ENCODE data around the gene UGT2B10. TPM values are rescaled to one million over a fixed set of nuclear protein-coding genes. Genes with fewer than 3 reads are reported as not detected.
"Not testable (repeated sequence)": the region's sequence is repeated elsewhere in the genome, so short reads cannot be mapped to it uniquely, and the experiment has no call there.

Gene UGT2B10
- total RNA-seq, result not detected

DNA sequence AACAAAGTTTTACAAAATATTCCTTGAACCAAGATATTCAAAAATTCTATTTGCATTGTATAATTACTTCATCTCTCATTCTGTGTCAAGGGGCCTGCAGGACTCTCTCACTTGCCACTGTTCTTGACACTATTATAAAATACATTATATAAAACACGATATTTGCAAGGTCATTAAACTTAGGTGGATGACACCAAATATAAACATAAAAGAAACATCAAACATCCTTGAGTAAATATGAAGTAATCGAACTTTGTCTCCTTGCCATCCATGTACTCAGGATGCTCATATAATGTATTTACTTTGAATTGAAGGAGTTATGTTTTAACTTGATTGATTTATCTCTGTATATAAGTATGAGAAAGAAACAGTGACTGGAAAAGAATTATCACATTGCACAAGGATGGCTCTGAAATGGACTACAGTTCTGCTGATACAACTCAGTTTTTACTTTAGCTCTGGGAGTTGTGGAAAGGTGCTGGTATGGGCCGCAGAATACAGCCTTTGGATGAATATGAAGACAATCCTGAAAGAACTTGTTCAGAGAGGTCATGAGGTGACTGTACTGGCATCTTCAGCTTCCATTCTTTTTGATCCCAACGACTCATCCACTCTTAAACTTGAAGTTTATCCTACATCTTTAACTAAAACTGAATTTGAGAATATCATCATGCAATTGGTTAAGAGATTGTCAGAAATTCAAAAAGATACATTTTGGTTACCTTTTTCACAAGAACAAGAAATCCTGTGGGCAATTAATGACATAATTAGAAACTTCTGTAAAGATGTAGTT is at the start of gene UGT2B10:
TSS of gene UGT2B10 (plus strand) at position 378 of the 793 bp plus-strand sequence. CDS start at position 404, 26 bp downstream.
- CTCF ChIA-PET, POLR2A ChIA-PET: not testable (repeated sequence)

- POLR2A ChIA-PET, CTCF ChIA-PET: not testable (repeated sequence)
Measured at GRCh38 chr4:68771836-68772235, 44.0 kb upstream of the UGT2B10 start.

DNA sequence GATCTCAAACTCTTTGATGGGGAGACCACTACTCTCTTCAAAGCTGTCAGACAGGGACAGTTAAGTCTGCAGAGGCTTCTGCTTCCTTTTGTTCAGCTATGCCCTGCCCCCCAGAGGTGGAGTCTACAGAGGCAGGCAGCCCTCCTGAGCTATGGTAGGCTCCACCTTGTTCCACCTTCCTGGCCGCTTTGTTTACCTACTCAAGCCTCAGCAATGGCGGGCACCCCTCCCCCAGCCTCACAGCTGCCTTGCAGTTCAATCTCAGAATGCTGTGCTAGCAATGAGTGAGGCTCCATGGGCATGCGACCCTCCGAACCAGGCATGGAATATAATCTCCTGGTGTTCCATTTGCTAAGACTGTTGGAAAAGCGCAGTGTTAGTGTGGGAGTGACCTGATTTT is 42.1 kb upstream of the UGT2B10 start:
- ChIA-PET POLR2A (no interaction called here), CTCF (no interaction called here)

GRCh38 chr4:68780232-68780631 is 35.6 kb upstream of the UGT2B10 start:
- POLR2A ChIA-PET, result no interaction called here
- CTCF ChIA-PET, result no interaction called here

- ChIA-PET POLR2A (no interaction called here), CTCF (no interaction called here)
Measured at GRCh38 chr4:68797048-68797447, 18.7 kb upstream of the UGT2B10 start.

- POLR2A ChIA-PET, result no interaction called here
- CTCF ChIA-PET, result no interaction called here
Measured at GRCh38 chr4:68797618-68798017, 18.2 kb upstream of the UGT2B10 start.

GRCh38 chr4:68803013-68803412 is 12.8 kb upstream of the UGT2B10 start:
- CTCF ChIA-PET, result no interaction called here
- POLR2A ChIA-PET, result no interaction called here

DNA sequence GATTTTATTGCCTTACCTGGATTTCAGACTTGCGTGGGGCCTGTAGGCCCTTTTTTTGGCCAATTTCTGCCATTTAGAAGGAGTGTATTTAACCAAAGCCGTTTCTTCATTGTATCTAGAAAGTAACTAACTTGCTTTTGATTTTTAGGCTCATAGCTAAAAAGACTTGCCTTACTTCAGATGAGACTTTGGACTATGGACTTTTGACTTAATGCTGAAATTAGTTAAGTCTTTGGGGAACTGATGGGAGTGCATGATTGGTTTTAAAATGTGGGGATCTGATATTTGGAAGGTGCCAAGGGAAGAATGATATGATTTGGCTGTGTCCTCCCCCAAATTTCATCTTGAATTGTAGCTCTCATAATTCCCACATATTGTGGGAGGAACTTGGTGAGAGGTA is 7.7 kb upstream of the UGT2B10 start:
- ChIA-PET CTCF (no interaction called here), POLR2A (no interaction called here)

GRCh38 chr4:68810919-68811318 is 4.9 kb upstream of the UGT2B10 start:
- CTCF ChIA-PET, result no interaction called here

GRCh38 chr4:68816410-68817265 is 844 bp downstream of the UGT2B10 start:
- CTCF ChIA-PET, POLR2A ChIA-PET: not testable (repeated sequence)

More at GRCh38 chr4:68810919-68811318, 4.9 kb upstream of the UGT2B10 start:
- POLR2A ChIA-PET, result no interaction called here

- CTCF ChIA-PET, result no interaction called here
Measured at GRCh38 chr4:68817386-68817785, 1.6 kb downstream of the UGT2B10 start.

GRCh38 chr4:68818030-68818462 is 2.3 kb downstream of the UGT2B10 start:
- CTCF ChIA-PET, result not testable (repeated sequence)

More at GRCh38 chr4:68817386-68817785, 1.6 kb downstream of the UGT2B10 start:
- POLR2A ChIA-PET, result no interaction called here

DNA sequence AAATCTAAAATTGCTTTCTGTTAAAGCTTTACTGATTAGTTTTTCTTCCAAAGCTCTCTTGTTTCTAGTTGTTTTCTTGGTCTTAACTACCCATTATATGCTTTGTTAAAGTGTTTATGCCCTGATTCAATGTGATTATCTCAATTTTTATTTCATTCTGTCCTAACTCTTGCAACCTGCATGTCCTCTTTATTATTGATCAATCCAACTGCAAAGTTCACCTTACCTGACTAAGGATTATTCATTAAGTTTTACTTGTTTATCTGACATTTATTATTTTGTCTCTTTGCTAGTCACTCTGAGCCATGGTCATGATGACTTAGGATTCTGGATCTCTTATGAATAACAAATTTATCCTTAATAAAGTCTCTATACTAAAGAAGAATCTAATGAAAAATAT is 15.8 kb downstream of the UGT2B10 start:
- ChIA-PET POLR2A (no interaction called here), CTCF (no interaction called here)

More at GRCh38 chr4:68818030-68818462, 2.3 kb downstream of the UGT2B10 start:
- POLR2A ChIA-PET, result not testable (repeated sequence)

DNA sequence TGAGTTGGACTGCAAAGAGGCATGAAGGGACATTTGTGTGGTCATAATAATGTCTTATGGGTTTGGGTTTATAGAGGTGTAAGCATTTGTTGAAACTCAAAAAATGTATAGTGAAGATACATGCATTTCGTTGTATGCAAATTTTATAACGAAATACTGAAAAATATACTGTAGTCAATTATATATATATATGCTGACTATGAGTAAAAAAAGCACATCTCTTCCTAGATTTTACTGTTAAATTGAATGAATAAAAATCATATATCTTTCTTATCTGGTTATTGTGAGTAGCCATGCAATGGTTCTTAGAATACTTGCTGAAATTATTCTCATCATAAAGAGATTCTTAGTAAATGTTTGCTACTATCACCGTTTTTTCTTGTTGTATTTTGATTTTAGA is 34.5 kb downstream of the UGT2B10 start:
- POLR2A ChIA-PET, result no interaction called here
- CTCF ChIA-PET, result no interaction called here

- ChIA-PET POLR2A (no interaction called here), CTCF (no interaction called here)
Measured at GRCh38 chr4:68855771-68856170, 40.0 kb downstream of the UGT2B10 start.

DNA sequence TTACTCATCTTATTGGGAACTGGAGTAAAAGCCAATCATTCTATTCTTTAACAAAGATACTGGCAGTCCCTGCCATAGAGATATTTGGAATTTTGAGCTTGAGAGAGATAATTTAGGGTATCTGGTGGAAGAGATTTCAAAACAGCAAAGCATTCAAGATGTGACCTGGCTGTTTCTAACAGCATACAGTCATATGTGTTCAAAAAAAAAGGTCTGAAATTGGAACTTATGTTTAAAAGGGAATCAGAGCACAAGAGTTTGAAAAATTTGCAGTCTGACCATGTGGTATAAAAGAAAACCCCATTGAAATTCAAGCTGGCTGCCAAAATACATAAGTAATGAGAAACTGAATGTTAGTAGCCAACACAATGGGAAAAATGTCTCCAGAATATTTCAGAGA is 42.2 kb downstream of the UGT2B10 start:
- CTCF ChIA-PET, result no interaction called here
- POLR2A ChIA-PET, result no interaction called here

DNA sequence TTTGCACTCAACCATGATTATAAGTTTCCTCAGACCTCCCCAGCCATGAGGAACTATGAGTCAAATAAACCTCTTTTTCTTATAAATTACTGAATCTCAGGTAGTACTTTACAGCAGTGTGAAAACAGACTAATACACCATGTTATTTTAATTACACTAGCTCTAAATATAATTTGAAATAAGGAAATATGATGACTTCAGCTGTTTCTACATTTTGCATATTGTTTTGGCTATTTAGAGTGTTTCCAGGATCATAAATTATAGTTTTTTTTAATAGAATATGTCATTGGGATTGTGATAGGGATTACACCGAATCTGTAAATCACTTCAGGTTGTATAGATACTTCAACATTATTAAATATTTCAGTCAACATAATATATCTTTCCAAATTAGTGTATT is 43.9 kb downstream of the UGT2B10 start:
- ChIA-PET CTCF (no interaction called here), POLR2A (no interaction called here)

- ChIA-PET CTCF (no interaction called here), POLR2A (no interaction called here)
Measured at GRCh38 chr4:68861057-68861456, 45.3 kb downstream of the UGT2B10 start.

DNA sequence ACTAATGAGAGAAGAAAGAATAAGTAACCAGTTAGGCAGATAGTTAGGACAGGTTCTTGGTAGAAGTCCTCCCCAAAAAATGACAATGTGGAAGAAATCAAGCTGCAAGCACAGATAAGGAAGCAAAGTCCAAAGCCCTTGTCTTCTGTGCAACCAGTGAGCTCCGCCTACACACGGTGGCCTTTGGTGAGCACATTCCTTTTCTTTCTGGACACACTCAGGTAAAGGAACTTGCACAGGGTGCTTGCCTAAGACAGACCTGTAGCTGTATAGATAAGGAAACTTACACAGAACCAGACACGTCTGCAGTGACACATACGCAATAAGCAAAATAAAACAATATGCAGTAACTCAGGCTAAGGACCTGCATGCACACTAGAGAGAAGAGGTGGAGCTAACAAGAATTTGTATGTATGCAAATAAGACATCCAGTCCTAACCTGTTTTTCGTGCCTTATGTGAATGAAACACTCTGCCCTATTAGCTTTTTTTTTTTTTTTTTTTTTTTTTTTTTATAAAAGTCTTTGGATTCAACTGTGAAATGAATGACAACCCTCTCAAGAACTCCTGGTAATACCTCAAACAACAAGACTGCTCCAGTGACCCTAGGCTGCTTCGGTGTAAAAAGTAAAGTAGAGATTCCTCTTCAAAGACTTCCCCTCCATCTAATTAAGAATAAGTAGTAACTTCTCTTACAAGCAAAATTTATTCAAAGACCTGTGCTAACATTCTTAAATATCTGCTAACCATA is 48.8 kb downstream of the UGT2B10 start:
- POLR2A ChIA-PET, result no interaction called here
- CTCF ChIA-PET, result no interaction called here

GRCh38 chr4:68865188-68865638 is 49.4 kb downstream of the UGT2B10 start:
- CTCF ChIA-PET, result no interaction called here
- POLR2A ChIA-PET, result no interaction called here

GRCh38 chr4:68865760-68866159 is 50.0 kb downstream of the UGT2B10 start:
- CTCF ChIA-PET, result no interaction called here
- POLR2A ChIA-PET, result no interaction called here

All from activated CD8-positive, alpha-beta memory T cell treated with anti-CD3 and anti-CD28 coated beads for 36 hours (primary cell).